H1 (cell line): ENCODE measurements around the gene AGXT2. TPM values are rescaled to one million over a fixed set of nuclear protein-coding genes. Genes with fewer than 3 reads are reported as not detected.

ENCODE experiments used
- CTCF ChIA-PET: fragments of 300-600 bp; sonication (Branson Sonifier 250); formaldehyde crosslinking; loops from one replicate; lab custom pipeline; 2021; ENCODE audit not compliant: partially characterized antibody; lab: Charles Lee
- POLR2A ChIA-PET: fragments of 300-600 bp; sonication (Branson Sonifier 250); formaldehyde crosslinking; loops from one replicate; lab custom pipeline; 2021; ENCODE audit warnings: inconsistent platforms; ENCODE audit not compliant: partially characterized antibody; lab: Charles Lee
- DNase-seq, 2 experiments: peaks; one replicate each; pipeline versions ENCODE4 v3.0.0 to v3.0.0-alpha.2; 2010 to 2022; ENCODE audit warnings: low spot score in 2 of 2, low read depth in 1 of 2, mixed read lengths in 1 of 2
- FAIRE-seq: peaks from 2 replicates; lab custom pipeline; 2011; peaks lifted over from hg19 to GRCh38; lab: Jason Lieb, UNC
- H2AFZ ChIP-seq: 2 replicates; pipeline ENCODE4 v1.8.1; 2012; ENCODE audit warnings: low read length, inconsistent platforms
- H2AK5ac ChIP-seq: 2 replicates; pipeline ENCODE4 v1.6.1; 2013; ENCODE audit warnings: low read depth, low read length
- H2BK120ac ChIP-seq: replicated peaks from 2 replicates; pipeline ENCODE3; 2013; ENCODE audit warnings: low read depth, low read length, inconsistent platforms
- H2BK12ac ChIP-seq: 2 replicates; pipeline ENCODE4 v1.6.1; 2013; ENCODE audit warnings: low read depth, low read length
- H2BK15ac ChIP-seq: 2 replicates; pipeline ENCODE4 v1.6.1; 2013; ENCODE audit warnings: low read length
- H2BK20ac ChIP-seq: 2 replicates; pipeline ENCODE4 v1.6.1; 2013; ENCODE audit warnings: low read length
- H2BK5ac ChIP-seq: 2 replicates; pipeline ENCODE4 v1.6.1; 2013; ENCODE audit warnings: low read depth, low read length
- H3K14ac ChIP-seq: 2 replicates; pipeline ENCODE4 v1.6.1; 2013; ENCODE audit warnings: inconsistent platforms; ENCODE audit not compliant: insufficient read length
- H3K18ac ChIP-seq: 2 replicates; pipeline ENCODE4 v1.6.1; 2013; ENCODE audit warnings: low read length; ENCODE audit errors: extremely low read depth
- H3K23ac ChIP-seq: 2 replicates; pipeline ENCODE4 v1.6.1; 2013; ENCODE audit warnings: inconsistent platforms; ENCODE audit not compliant: insufficient read length
- H3K23me2 ChIP-seq: 2 replicates; pipeline ENCODE4 v1.6.1; 2013; ENCODE audit warnings: low read depth, low read length
- H3K27ac ChIP-seq: 2 replicates; pipeline ENCODE4 v1.6.1; 2011; ENCODE audit warnings: low read depth, low read length, inconsistent platforms
- H3K27me3 ChIP-seq, 4 experiments: replicated peaks in 1 of 4; 1 replicate in 1 of 4; 2 replicates in 3 of 4; pipeline versions ENCODE4 v1.6.1 to v1.8.1; 2011 to 2013; ENCODE audit warnings: low read length in 3 of 4, mild to moderate bottlenecking in 3 of 4, inconsistent platforms in 2 of 4, mixed read lengths in 2 of 4, moderate library complexity in 1 of 4; ENCODE audit not compliant: control insufficient read depth in 3 of 4, insufficient read depth in 3 of 4; ENCODE audit errors: extremely low read depth in 1 of 4
- H3K36me3 ChIP-seq, 4 experiments: 2 replicates each; pipeline versions ENCODE4 v1.6.1 to v1.8.1; 2011 to 2013; ENCODE audit warnings: mild to moderate bottlenecking in 4 of 4, low read length in 3 of 4, moderate library complexity in 2 of 4, control low read depth in 1 of 4, inconsistent platforms in 1 of 4; ENCODE audit not compliant: insufficient read depth in 4 of 4, control insufficient read depth in 2 of 4
- H3K4ac ChIP-seq: replicated peaks from 2 replicates; pipeline ENCODE3; 2013; ENCODE audit warnings: low read length, low read depth, mixed read lengths, inconsistent platforms; ENCODE audit not compliant: insufficient read length
- H3K4me1 ChIP-seq, 4 experiments: replicated peaks in 1 of 4; 1 replicate in 1 of 4; 2 replicates in 3 of 4; pipeline versions ENCODE4 v1.6.1 to v1.8.1; 2011 to 2013; ENCODE audit warnings: low read length in 3 of 4, inconsistent platforms in 2 of 4, mixed read lengths in 1 of 4; ENCODE audit not compliant: insufficient read depth in 4 of 4, control insufficient read depth in 3 of 4
- H3K4me2 ChIP-seq, 2 experiments: 2 replicates each; pipeline versions ENCODE4 v1.6.1 to v1.8.1; 2011 to 2013; ENCODE audit warnings: low read depth in 2 of 2, low read length in 2 of 2, control low read depth in 1 of 2, inconsistent platforms in 1 of 2, mild to moderate bottlenecking in 1 of 2; ENCODE audit not compliant: insufficient read depth in 1 of 2
- H3K4me3 ChIP-seq, 4 experiments: fragments of 200-600, 300-600 bp in 1 of 4; sonication (generic), shearing (Covaris generic), sonication (Bioruptor Twin) in 1 of 4; 2 replicates each; pipeline versions ENCODE4 v1.5.1 to v1.8.1; 2011 to 2016; ENCODE audit warnings: low read length in 4 of 4, low read depth in 3 of 4, control low read depth in 2 of 4, inconsistent platforms in 2 of 4, mild to moderate bottlenecking in 2 of 4, mixed read lengths in 1 of 4, moderate library complexity in 1 of 4; ENCODE audit not compliant: insufficient read depth in 2 of 4; ENCODE audit errors: extremely low read depth in 1 of 4
- H3K56ac ChIP-seq: replicated peaks from 2 replicates; pipeline ENCODE3; 2013; ENCODE audit warnings: low read depth, mild to moderate bottlenecking, mixed read lengths, low read length, inconsistent platforms; ENCODE audit not compliant: insufficient read length
- H3K79me1 ChIP-seq: 2 replicates; pipeline ENCODE4 v1.6.1; 2013; ENCODE audit warnings: low read depth, low read length, control low read depth
- H3K79me2 ChIP-seq, 2 experiments: 2 replicates each; pipeline versions ENCODE4 v1.6.1 to v1.8.1; 2012 to 2013; ENCODE audit warnings: low read length in 2 of 2, mild to moderate bottlenecking in 2 of 2, inconsistent platforms in 1 of 2; ENCODE audit not compliant: insufficient read depth in 2 of 2, control insufficient read depth in 1 of 2
- H3K9ac ChIP-seq, 4 experiments: replicated peaks in 1 of 4; 1 replicate in 1 of 4; 2 replicates in 3 of 4; pipeline versions ENCODE4 v1.6.1 to v1.8.1; 2011 to 2013; ENCODE audit warnings: low read depth in 3 of 4, low read length in 3 of 4, control low read depth in 2 of 4, mild to moderate bottlenecking in 2 of 4, moderate library complexity in 2 of 4, inconsistent platforms in 1 of 4; ENCODE audit errors: extremely low read depth in 1 of 4
- H3K9me3 ChIP-seq, 2 experiments: 2 replicates each; pipeline versions ENCODE4 v1.6.1 to v1.8.1; 2012 to 2013; ENCODE audit warnings: mild to moderate bottlenecking in 2 of 2, moderate library complexity in 2 of 2, control low read depth in 1 of 2, inconsistent platforms in 1 of 2, low read depth in 1 of 2, low read length in 1 of 2, mixed read lengths in 1 of 2; ENCODE audit not compliant: insufficient read depth in 2 of 2
- H4K20me1 ChIP-seq, 2 experiments: replicated peaks in 1 of 2; 2 replicates each; pipeline versions ENCODE3 to v1.8.1; 2011 to 2013; ENCODE audit warnings: inconsistent platforms in 2 of 2, low read length in 2 of 2, mild to moderate bottlenecking in 1 of 2; ENCODE audit not compliant: insufficient read depth in 2 of 2, control insufficient read depth in 1 of 2
- H4K5ac ChIP-seq: 2 replicates; pipeline ENCODE4 v1.6.1; 2013; ENCODE audit warnings: low read length, low read depth, mixed read lengths, inconsistent platforms; ENCODE audit not compliant: insufficient read length
- H4K8ac ChIP-seq: 2 replicates; pipeline ENCODE4 v1.8.0; 2013; ENCODE audit warnings: mild to moderate bottlenecking, moderate library complexity, low read length, inconsistent platforms; ENCODE audit not compliant: insufficient read depth; ENCODE audit errors: extremely low read depth
- H4K91ac ChIP-seq: replicated peaks from 2 replicates; pipeline ENCODE3; 2013; ENCODE audit warnings: low read length, mixed read lengths, inconsistent platforms; ENCODE audit not compliant: insufficient read length
- CBX5 ChIP-seq: fragments of 300-800, 300-1000 bp; sonication (generic); IDR thresholded peaks from 2 replicates; pipeline ENCODE4 v1.7.1; 2016; ENCODE audit warnings: antibody characterized with exemption, low read length, low read depth
- CBX8 ChIP-seq: fragments of 300-800, 300-1000 bp; sonication (generic); IDR thresholded peaks from 2 replicates; pipeline ENCODE4 v1.7.1; 2016; ENCODE audit warnings: low read depth, low read length, borderline replicate concordance
- GTF2F1 ChIP-seq: IDR thresholded peaks from 2 replicates; pipeline ENCODE4 v1.6.1; 2012; ENCODE audit warnings: low read depth, low read length, improper control_type of control experiment, borderline replicate concordance
- HDAC2 ChIP-seq, 2 experiments: fragments of 300-600 bp in 1 of 2; sonication (generic) in 1 of 2; IDR thresholded peaks; 2 replicates each; pipeline ENCODE4 v1.6.1; 2011 to 2012; ENCODE audit warnings: low read depth in 2 of 2, low read length in 2 of 2, mild to moderate bottlenecking in 2 of 2, moderate library complexity in 2 of 2, borderline replicate concordance in 1 of 2, inconsistent platforms in 1 of 2
- KDM1A ChIP-seq: fragments of 200-600, 300-600 bp; sonication (generic); IDR thresholded peaks from 2 replicates; pipeline ENCODE4 v1.7.1; 2016; ENCODE audit warnings: mild to moderate bottlenecking, low read length, borderline replicate concordance
- KDM4A ChIP-seq: IDR thresholded peaks from one replicate; pipeline ENCODE4 v1.7.1; 2012; ENCODE audit warnings: low read depth, mild to moderate bottlenecking, moderate library complexity, low read length, inconsistent platforms; ENCODE audit not compliant: severe bottlenecking
- KDM5A ChIP-seq: fragments of 200-600 bp; IDR thresholded peaks from 2 replicates; pipeline ENCODE4 v1.7.1; 2012; ENCODE audit warnings: mild to moderate bottlenecking, low read length, inconsistent platforms, mixed read lengths
- NRF1 ChIP-seq: IDR thresholded peaks from 2 replicates; pipeline ENCODE4 v1.6.1; 2011; ENCODE audit warnings: mild to moderate bottlenecking, low read depth, low read length, improper control_type of control experiment
- PHF8 ChIP-seq: fragments of 200-600 bp; sonication (generic); conservative IDR thresholded peaks from 2 replicates; pipeline ENCODE4 v1.7.1; 2012; ENCODE audit warnings: low read depth, mild to moderate bottlenecking, inconsistent platforms, low read length, moderate library complexity
- RBBP5 ChIP-seq: IDR thresholded peaks from 2 replicates; pipeline ENCODE4 v1.7.1; 2012; ENCODE audit warnings: low read depth, mild to moderate bottlenecking, inconsistent platforms, low read length, moderate library complexity, borderline replicate concordance
- SIRT6 ChIP-seq: IDR thresholded peaks from one replicate; pipeline ENCODE4 v1.7.1; 2012; ENCODE audit warnings: low read length, inconsistent platforms
- SP1 ChIP-seq: IDR thresholded peaks from 2 replicates; pipeline ENCODE4 v1.6.1; 2011; ENCODE audit warnings: low read depth, low read length
- SP2 ChIP-seq: IDR thresholded peaks from 2 replicates; pipeline ENCODE4 v1.6.1; 2012; ENCODE audit warnings: mild to moderate bottlenecking, low read length, inconsistent platforms
- SRF ChIP-seq: IDR thresholded peaks from 2 replicates; pipeline ENCODE4 v1.6.1; 2011; ENCODE audit warnings: mild to moderate bottlenecking, low read depth, low read length, moderate library complexity
- TBP ChIP-seq: IDR thresholded peaks from 2 replicates; pipeline ENCODE4 v1.6.1; 2011; ENCODE audit warnings: low read depth, low read length, improper control_type of control experiment
- TEAD4 ChIP-seq: IDR thresholded peaks from 2 replicates; pipeline ENCODE4 v1.6.1; 2012; ENCODE audit warnings: low read depth, low read length, inconsistent platforms, mixed read lengths
- ZNF274 ChIP-seq: IDR thresholded peaks from 2 replicates; pipeline ENCODE4 v1.7.0; 2012; ENCODE audit warnings: low read length, borderline replicate concordance; ENCODE audit errors: extremely low read depth
- polyA plus RNA-seq, 7 experiments: library from polyadenylated mRNA; depleted of rRNA in 3 of 7; stranded (reverse) in 5 of 7; unstranded in 2 of 7; fragments of >200 nt in 5 of 7; fragments of 200-250 nt in 2 of 7; gene quantifications; 1 replicate in 5 of 7; 2 replicates in 1 of 7; 4 replicates in 1 of 7; pipeline versions ENCODE4 v1.2.1 to v1.2.3, GENCODE V29; 2011 to 2013; ENCODE audit warnings: missing spikeins in 2 of 7, mixed read lengths in 2 of 7
- total RNA-seq: library from RNA; stranded (reverse); fragmentation: NEBNext Ultra II Directional; extraction: Animal tissue kit (Norgen Biotek cat#: 25700); gene quantifications from 2 replicates; pipeline ENCODE4 v1.2.1, GENCODE V29; 2021

AGXT2 gene
- total and polyA plus RNA-seq, 2 of the 8 experiments (the other 6 are each of a cell fraction or from before 2014, with no cell fraction given) = not detected

- DNase-seq = no peak
- TF ChIP-seq RBBP5 = no peak
- TF ChIP-seq CBX5 = no peak
- no peak for TF ChIP-seq KDM4A
- no peak for TF ChIP-seq SRF
- TF ChIP-seq SP2 = no peak
- TF ChIP-seq TBP = no peak
- no peak for TF ChIP-seq KDM1A
- TF ChIP-seq CBX8 = no peak
- no peak for TF ChIP-seq HDAC2 (IDR thresholded peaks at IDR 0.05; ENCODE audit: borderline replicate concordance in 1 of 2, low read depth in 2 of 2, low read length in 2 of 2)
- no peak for TF ChIP-seq ZNF274
- TF ChIP-seq PHF8 = no peak
- TF ChIP-seq SP1 = no peak
- TF ChIP-seq NRF1 = no peak
- TF ChIP-seq SIRT6 = no peak
- no peak for TF ChIP-seq TEAD4
- TF ChIP-seq GTF2F1 = no peak
- no peak for TF ChIP-seq KDM5A
Measured at GRCh38 chr5:35010676-35011075, 37.1 kb downstream of the AGXT2 start.

More at GRCh38 chr5:35010676-35011075, 37.1 kb downstream of the AGXT2 start:
- H3K9ac ChIP-seq = no peak overlapping the region
- H3K4me3 ChIP-seq = no peak overlapping the region
- no peaks in the 10 kb centered on the region for H3K9me3 ChIP-seq
- no peak overlapping the region for H2AFZ ChIP-seq
- H2BK15ac ChIP-seq = no peak overlapping the region
- H3K4me1 ChIP-seq = no peaks in the 10 kb centered on the region
- no peak overlapping the region for H2BK20ac ChIP-seq
- H3K27me3 ChIP-seq = no peaks in the 10 kb centered on the region
- H3K23me2 ChIP-seq = no peaks in the 10 kb centered on the region
- no peak overlapping the region for H4K91ac ChIP-seq
- H4K20me1 ChIP-seq = no peaks in the 10 kb centered on the region
- FAIRE-seq = no peak
- no peak overlapping the region for H3K4me2 ChIP-seq
- no peak overlapping the region for H3K14ac ChIP-seq
- no peak overlapping the region for H2BK120ac ChIP-seq
- no peak overlapping the region for H3K27ac ChIP-seq
- no peak overlapping the region for H4K8ac ChIP-seq
- no peak overlapping the region for H2AK5ac ChIP-seq
- H3K56ac ChIP-seq = no peak overlapping the region
- H3K23ac ChIP-seq = no peak overlapping the region
- ChIA-PET POLR2A (no interaction called here), CTCF (interaction anchor here (0.6 to 2.0 kb wide), 4 partner anchors 7 to 644 kb away, joined by 3 to 8 read pairs (median 3); no protein-coding TSS in a partner anchor)
- no peaks in the 10 kb centered on the region for H3K79me1 ChIP-seq
- H3K79me2 ChIP-seq = no peaks in the 10 kb centered on the region
- H3K36me3 ChIP-seq = no peaks in the 10 kb centered on the region
- H2BK12ac ChIP-seq = no peak overlapping the region
- H3K18ac ChIP-seq = no peak overlapping the region
- no peak overlapping the region for H2BK5ac ChIP-seq
- no peak overlapping the region for H3K4ac ChIP-seq
- H4K5ac ChIP-seq = no peak overlapping the region
